H1 (cell line): ENCODE measurements around the gene CYP2J2. TPM values are rescaled to one million over a fixed set of nuclear protein-coding genes. Genes with fewer than 3 reads are reported as not detected.

ENCODE experiments used
- CTCF ChIA-PET: fragments of 300-600 bp; sonication (Branson Sonifier 250); formaldehyde crosslinking; loops from one replicate; lab custom pipeline; 2021; ENCODE audit not compliant: partially characterized antibody; lab: Charles Lee
- POLR2A ChIA-PET: fragments of 300-600 bp; sonication (Branson Sonifier 250); formaldehyde crosslinking; loops from one replicate; lab custom pipeline; 2021; ENCODE audit warnings: inconsistent platforms; ENCODE audit not compliant: partially characterized antibody; lab: Charles Lee
- DNase-seq, 2 experiments: peaks; one replicate each; pipeline versions ENCODE4 v3.0.0 to v3.0.0-alpha.2; 2010 to 2022; ENCODE audit warnings: low spot score in 2 of 2, low read depth in 1 of 2, mixed read lengths in 1 of 2
- FAIRE-seq: peaks from 2 replicates; lab custom pipeline; 2011; peaks lifted over from hg19 to GRCh38; lab: Jason Lieb, UNC
- H2AFZ ChIP-seq: 2 replicates; pipeline ENCODE4 v1.8.1; 2012; ENCODE audit warnings: low read length, inconsistent platforms
- H2AK5ac ChIP-seq: 2 replicates; pipeline ENCODE4 v1.6.1; 2013; ENCODE audit warnings: low read depth, low read length
- H2BK120ac ChIP-seq: replicated peaks from 2 replicates; pipeline ENCODE3; 2013; ENCODE audit warnings: low read depth, low read length, inconsistent platforms
- H2BK12ac ChIP-seq: 2 replicates; pipeline ENCODE4 v1.6.1; 2013; ENCODE audit warnings: low read depth, low read length
- H2BK15ac ChIP-seq: 2 replicates; pipeline ENCODE4 v1.6.1; 2013; ENCODE audit warnings: low read length
- H2BK20ac ChIP-seq: 2 replicates; pipeline ENCODE4 v1.6.1; 2013; ENCODE audit warnings: low read length
- H2BK5ac ChIP-seq: 2 replicates; pipeline ENCODE4 v1.6.1; 2013; ENCODE audit warnings: low read depth, low read length
- H3K14ac ChIP-seq: 2 replicates; pipeline ENCODE4 v1.6.1; 2013; ENCODE audit warnings: inconsistent platforms; ENCODE audit not compliant: insufficient read length
- H3K18ac ChIP-seq: 2 replicates; pipeline ENCODE4 v1.6.1; 2013; ENCODE audit warnings: low read length; ENCODE audit errors: extremely low read depth
- H3K23ac ChIP-seq: 2 replicates; pipeline ENCODE4 v1.6.1; 2013; ENCODE audit warnings: inconsistent platforms; ENCODE audit not compliant: insufficient read length
- H3K23me2 ChIP-seq: 2 replicates; pipeline ENCODE4 v1.6.1; 2013; ENCODE audit warnings: low read depth, low read length
- H3K27ac ChIP-seq: 2 replicates; pipeline ENCODE4 v1.6.1; 2011; ENCODE audit warnings: low read depth, low read length, inconsistent platforms
- H3K27me3 ChIP-seq, 4 experiments: replicated peaks in 1 of 4; 1 replicate in 1 of 4; 2 replicates in 3 of 4; pipeline versions ENCODE4 v1.6.1 to v1.8.1; 2011 to 2013; ENCODE audit warnings: low read length in 3 of 4, mild to moderate bottlenecking in 3 of 4, inconsistent platforms in 2 of 4, mixed read lengths in 2 of 4, moderate library complexity in 1 of 4; ENCODE audit not compliant: control insufficient read depth in 3 of 4, insufficient read depth in 3 of 4; ENCODE audit errors: extremely low read depth in 1 of 4
- H3K36me3 ChIP-seq, 4 experiments: 2 replicates each; pipeline versions ENCODE4 v1.6.1 to v1.8.1; 2011 to 2013; ENCODE audit warnings: mild to moderate bottlenecking in 4 of 4, low read length in 3 of 4, moderate library complexity in 2 of 4, control low read depth in 1 of 4, inconsistent platforms in 1 of 4; ENCODE audit not compliant: insufficient read depth in 4 of 4, control insufficient read depth in 2 of 4
- H3K4ac ChIP-seq: replicated peaks from 2 replicates; pipeline ENCODE3; 2013; ENCODE audit warnings: low read length, low read depth, mixed read lengths, inconsistent platforms; ENCODE audit not compliant: insufficient read length
- H3K4me1 ChIP-seq, 4 experiments: replicated peaks in 1 of 4; 1 replicate in 1 of 4; 2 replicates in 3 of 4; pipeline versions ENCODE4 v1.6.1 to v1.8.1; 2011 to 2013; ENCODE audit warnings: low read length in 3 of 4, inconsistent platforms in 2 of 4, mixed read lengths in 1 of 4; ENCODE audit not compliant: insufficient read depth in 4 of 4, control insufficient read depth in 3 of 4
- H3K4me2 ChIP-seq, 2 experiments: 2 replicates each; pipeline versions ENCODE4 v1.6.1 to v1.8.1; 2011 to 2013; ENCODE audit warnings: low read depth in 2 of 2, low read length in 2 of 2, control low read depth in 1 of 2, inconsistent platforms in 1 of 2, mild to moderate bottlenecking in 1 of 2; ENCODE audit not compliant: insufficient read depth in 1 of 2
- H3K4me3 ChIP-seq, 4 experiments: fragments of 200-600, 300-600 bp in 1 of 4; sonication (generic), shearing (Covaris generic), sonication (Bioruptor Twin) in 1 of 4; 2 replicates each; pipeline versions ENCODE4 v1.5.1 to v1.8.1; 2011 to 2016; ENCODE audit warnings: low read length in 4 of 4, low read depth in 3 of 4, control low read depth in 2 of 4, inconsistent platforms in 2 of 4, mild to moderate bottlenecking in 2 of 4, mixed read lengths in 1 of 4, moderate library complexity in 1 of 4; ENCODE audit not compliant: insufficient read depth in 2 of 4; ENCODE audit errors: extremely low read depth in 1 of 4
- H3K56ac ChIP-seq: replicated peaks from 2 replicates; pipeline ENCODE3; 2013; ENCODE audit warnings: low read depth, mild to moderate bottlenecking, mixed read lengths, low read length, inconsistent platforms; ENCODE audit not compliant: insufficient read length
- H3K79me1 ChIP-seq: 2 replicates; pipeline ENCODE4 v1.6.1; 2013; ENCODE audit warnings: low read depth, low read length, control low read depth
- H3K79me2 ChIP-seq, 2 experiments: 2 replicates each; pipeline versions ENCODE4 v1.6.1 to v1.8.1; 2012 to 2013; ENCODE audit warnings: low read length in 2 of 2, mild to moderate bottlenecking in 2 of 2, inconsistent platforms in 1 of 2; ENCODE audit not compliant: insufficient read depth in 2 of 2, control insufficient read depth in 1 of 2
- H3K9ac ChIP-seq, 4 experiments: replicated peaks in 1 of 4; 1 replicate in 1 of 4; 2 replicates in 3 of 4; pipeline versions ENCODE4 v1.6.1 to v1.8.1; 2011 to 2013; ENCODE audit warnings: low read depth in 3 of 4, low read length in 3 of 4, control low read depth in 2 of 4, mild to moderate bottlenecking in 2 of 4, moderate library complexity in 2 of 4, inconsistent platforms in 1 of 4; ENCODE audit errors: extremely low read depth in 1 of 4
- H3K9me3 ChIP-seq, 2 experiments: 2 replicates each; pipeline versions ENCODE4 v1.6.1 to v1.8.1; 2012 to 2013; ENCODE audit warnings: mild to moderate bottlenecking in 2 of 2, moderate library complexity in 2 of 2, control low read depth in 1 of 2, inconsistent platforms in 1 of 2, low read depth in 1 of 2, low read length in 1 of 2, mixed read lengths in 1 of 2; ENCODE audit not compliant: insufficient read depth in 2 of 2
- H4K20me1 ChIP-seq, 2 experiments: replicated peaks in 1 of 2; 2 replicates each; pipeline versions ENCODE3 to v1.8.1; 2011 to 2013; ENCODE audit warnings: inconsistent platforms in 2 of 2, low read length in 2 of 2, mild to moderate bottlenecking in 1 of 2; ENCODE audit not compliant: insufficient read depth in 2 of 2, control insufficient read depth in 1 of 2
- H4K5ac ChIP-seq: 2 replicates; pipeline ENCODE4 v1.6.1; 2013; ENCODE audit warnings: low read length, low read depth, mixed read lengths, inconsistent platforms; ENCODE audit not compliant: insufficient read length
- H4K8ac ChIP-seq: 2 replicates; pipeline ENCODE4 v1.8.0; 2013; ENCODE audit warnings: mild to moderate bottlenecking, moderate library complexity, low read length, inconsistent platforms; ENCODE audit not compliant: insufficient read depth; ENCODE audit errors: extremely low read depth
- H4K91ac ChIP-seq: replicated peaks from 2 replicates; pipeline ENCODE3; 2013; ENCODE audit warnings: low read length, mixed read lengths, inconsistent platforms; ENCODE audit not compliant: insufficient read length
- ATF2 ChIP-seq: IDR thresholded peaks from 2 replicates; pipeline ENCODE4 v1.6.1; 2012; ENCODE audit warnings: low read length, inconsistent platforms
- MAFK ChIP-seq: IDR thresholded peaks from 2 replicates; pipeline ENCODE4 v1.6.1; 2012; ENCODE audit warnings: low read depth, mild to moderate bottlenecking, improper control_type of control experiment, low read length
- RAD21 ChIP-seq, 2 experiments: IDR thresholded peaks in 1 of 2; conservative IDR thresholded peaks in 1 of 2; 2 replicates each; pipeline ENCODE4 v1.6.1; 2011; ENCODE audit warnings: low read depth in 2 of 2, low read length in 2 of 2, improper control_type of control experiment in 1 of 2, inconsistent platforms in 1 of 2, mild to moderate bottlenecking in 1 of 2, moderate library complexity in 1 of 2
- TAF7 ChIP-seq: optimal IDR thresholded peaks from 2 replicates; pipeline ENCODE3; 2011; ENCODE audit warnings: low read depth, mild to moderate bottlenecking, inconsistent platforms, low read length, moderate library complexity, borderline replicate concordance
- YY1 ChIP-seq: IDR thresholded peaks from 2 replicates; pipeline ENCODE4 v1.6.1; 2011; ENCODE audit warnings: low read depth, mild to moderate bottlenecking, low read length
- WGBS, 2 experiments: shearing (Covaris generic) in 1 of 2; methylation state at CpG; one replicate each; pipeline versions ENCODE4 v1.1.6 to v1.1.7; 2013 to 2015; ENCODE audit warnings: low lambda C conversion rate in 2 of 2, mixed read lengths in 2 of 2, inconsistent platforms in 1 of 2, low coverage in 1 of 2, missing lambda C conversion rate in 1 of 2; ENCODE audit not compliant: insufficient replicate concordance in 2 of 2, insufficient coverage in 1 of 2, insufficient read length in 1 of 2; ENCODE audit errors: extremely low coverage in 1 of 2, missing lambda C conversion rate in 1 of 2; 5-methylcytosine and 5-hydroxymethylcytosine counted together
- polyA plus RNA-seq, 7 experiments: library from polyadenylated mRNA; depleted of rRNA in 3 of 7; stranded (reverse) in 5 of 7; unstranded in 2 of 7; fragments of >200 nt in 5 of 7; fragments of 200-250 nt in 2 of 7; gene quantifications; 1 replicate in 5 of 7; 2 replicates in 1 of 7; 4 replicates in 1 of 7; pipeline versions ENCODE4 v1.2.1 to v1.2.3, GENCODE V29; 2011 to 2013; ENCODE audit warnings: missing spikeins in 2 of 7, mixed read lengths in 2 of 7
- total RNA-seq: library from RNA; stranded (reverse); fragmentation: NEBNext Ultra II Directional; extraction: Animal tissue kit (Norgen Biotek cat#: 25700); gene quantifications from 2 replicates; pipeline ENCODE4 v1.2.1, GENCODE V29; 2021
- TF ChIP-seq, protein P1 (sequence below): IDR thresholded peaks from 2 replicates; pipeline ENCODE4 v1.6.1; 2011; ENCODE audit warnings: low read depth, mild to moderate bottlenecking, low read length; ENCODE audit not compliant: insufficient read depth
- TF ChIP-seq, protein P2 (sequence below), 3 experiments: IDR thresholded peaks; 1 replicate in 2 of 3; 2 replicates in 1 of 3; pipeline versions ENCODE4 v1.5.1 to v1.6.1; 2011; ENCODE audit warnings: low read length in 3 of 3, mild to moderate bottlenecking in 3 of 3, inconsistent platforms in 2 of 3, low read depth in 1 of 3, moderate library complexity in 1 of 3; ENCODE audit not compliant: insufficient read depth in 1 of 3; ENCODE audit errors: control extremely low read depth in 1 of 3

CYP2J2 gene
- total and polyA plus RNA-seq, 2 of the 8 experiments (the other 6 are each of a cell fraction or from before 2014, with no cell fraction given), result 0.59 to 2.1 TPM

DNA sequence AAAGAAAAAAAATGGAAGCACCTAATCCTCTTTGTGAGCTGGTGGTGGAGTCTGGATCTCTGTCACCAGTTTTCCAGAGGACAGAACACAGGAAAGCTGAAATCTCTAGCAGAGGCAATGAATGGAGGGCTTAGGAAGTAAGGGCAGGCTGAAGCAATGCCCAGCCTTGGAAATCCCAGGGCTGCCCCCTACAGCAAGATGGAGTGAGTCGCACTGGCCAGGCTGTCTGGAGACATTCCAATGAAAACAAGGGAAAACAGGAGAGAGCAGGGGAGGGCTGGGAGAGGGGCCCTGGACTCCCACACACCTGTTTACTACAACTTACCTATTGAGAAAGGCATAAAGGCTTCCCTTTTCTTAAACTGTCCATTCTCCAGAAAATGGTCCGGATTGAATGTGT lies 25.9 kb downstream of the CYP2J2 start:
- H3K79me1 ChIP-seq, result no peaks in the 10 kb centered on the region
- H3K36me3 ChIP-seq, result no peaks in the 10 kb centered on the region
- 88% methylated on average over 2 of the region's 2 CpGs; no CpG with 5 or more reads in 1 of the 2 experiments for WGBS, 2 experiments
- TF ChIP-seq ATF2 (no peak), YY1 (0 out of 2 replicates have a peak, but pooled peaks have one; percentile 39), MAFK (no peak), RAD21 (IDR thresholded peaks at IDR 0.05 in 1 of 2, conservative IDR thresholded peaks at IDR 0.05 in 1 of 2; ENCODE audit: low read depth in 2 of 2, low read length in 2 of 2) (peak; percentile 29 to 47; a peak in 3 of 4 replicates), TAF7 (no peak)
- TF ChIP-seq, protein P1, sequence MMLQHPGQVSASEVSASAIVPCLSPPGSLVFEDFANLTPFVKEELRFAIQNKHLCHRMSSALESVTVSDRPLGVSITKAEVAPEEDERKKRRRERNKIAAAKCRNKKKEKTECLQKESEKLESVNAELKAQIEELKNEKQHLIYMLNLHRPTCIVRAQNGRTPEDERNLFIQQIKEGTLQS, result no peak
- TF ChIP-seq, protein P2, sequence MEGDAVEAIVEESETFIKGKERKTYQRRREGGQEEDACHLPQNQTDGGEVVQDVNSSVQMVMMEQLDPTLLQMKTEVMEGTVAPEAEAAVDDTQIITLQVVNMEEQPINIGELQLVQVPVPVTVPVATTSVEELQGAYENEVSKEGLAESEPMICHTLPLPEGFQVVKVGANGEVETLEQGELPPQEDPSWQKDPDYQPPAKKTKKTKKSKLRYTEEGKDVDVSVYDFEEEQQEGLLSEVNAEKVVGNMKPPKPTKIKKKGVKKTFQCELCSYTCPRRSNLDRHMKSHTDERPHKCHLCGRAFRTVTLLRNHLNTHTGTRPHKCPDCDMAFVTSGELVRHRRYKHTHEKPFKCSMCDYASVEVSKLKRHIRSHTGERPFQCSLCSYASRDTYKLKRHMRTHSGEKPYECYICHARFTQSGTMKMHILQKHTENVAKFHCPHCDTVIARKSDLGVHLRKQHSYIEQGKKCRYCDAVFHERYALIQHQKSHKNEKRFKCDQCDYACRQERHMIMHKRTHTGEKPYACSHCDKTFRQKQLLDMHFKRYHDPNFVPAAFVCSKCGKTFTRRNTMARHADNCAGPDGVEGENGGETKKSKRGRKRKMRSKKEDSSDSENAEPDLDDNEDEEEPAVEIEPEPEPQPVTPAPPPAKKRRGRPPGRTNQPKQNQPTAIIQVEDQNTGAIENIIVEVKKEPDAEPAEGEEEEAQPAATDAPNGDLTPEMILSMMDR (IDR thresholded peaks at IDR 0.05; ENCODE audit: control extremely low read depth in 1 of 3, insufficient read depth in 1 of 3, low read depth in 1 of 3, low read length in 3 of 3), result peak; percentile 50 to 64 (median 58)
- no peak for DNase-seq
- H3K4ac ChIP-seq, result no peak overlapping the region
- H2AFZ ChIP-seq, result no peak overlapping the region
- H3K18ac ChIP-seq, result no peak overlapping the region
- no peak overlapping the region for H4K5ac ChIP-seq
- H2AK5ac ChIP-seq, result no peak overlapping the region
- H3K4me1 ChIP-seq, result no peaks in the 10 kb centered on the region
- H4K20me1 ChIP-seq, result no peaks in the 10 kb centered on the region
- H3K23me2 ChIP-seq, result 0 out of 2 replicates have a peak, but pooled peaks cover 3% of the 10 kb centered on the region
- no peak overlapping the region for H3K56ac ChIP-seq
- FAIRE-seq, result no peak
- no peak overlapping the region for H2BK120ac ChIP-seq
- H2BK15ac ChIP-seq, result no peak overlapping the region
- H2BK12ac ChIP-seq, result no peak overlapping the region
- no peaks in the 10 kb centered on the region for H3K9me3 ChIP-seq
- no peak overlapping the region for H2BK20ac ChIP-seq
- no peak overlapping the region for H2BK5ac ChIP-seq
- no peaks in the 10 kb centered on the region for H3K27me3 ChIP-seq
- no peak overlapping the region for H3K4me3 ChIP-seq
- H3K14ac ChIP-seq, result no peak overlapping the region
- no peak overlapping the region for H3K9ac ChIP-seq
- ChIA-PET CTCF (interaction anchor here (0.8 to 4.9 kb wide), 14 partner anchors 7 to 70 kb away, joined by 3 to 63 read pairs (median 11); no protein-coding TSS in a partner anchor), POLR2A (no interaction called here)
- H4K8ac ChIP-seq, result no peak overlapping the region
- H3K23ac ChIP-seq, result no peak overlapping the region
- H3K79me2 ChIP-seq, result no peaks in the 10 kb centered on the region
- no peak overlapping the region for H3K4me2 ChIP-seq
- no peak overlapping the region for H3K27ac ChIP-seq
- no peak overlapping the region for H4K91ac ChIP-seq
